HepG2 (cell line): Measurements from ENCODE around the gene SPG7. TPM values are rescaled to one million over a fixed set of nuclear protein-coding genes. Genes with fewer than 3 reads are reported as not detected.
A peak's percentile ranks its signal among the peaks of the same experiment; 100 is the strongest.

Experiments
- BRF2 ChIP-seq: sonication (generic); formaldehyde crosslinking; IDR thresholded peaks from 2 replicates; pipeline ENCODE4 v1.8.1; 2022; ENCODE audit warnings: mild to moderate bottlenecking, missing genetic modification reagents
- CEBPG ChIP-seq: IDR thresholded peaks from 2 replicates; pipeline ENCODE4 v1.6.1; 2016
- FOXK1 ChIP-seq: sonication (generic); formaldehyde crosslinking; IDR thresholded peaks from 2 replicates; pipeline ENCODE4 v1.4.0; 2020; ENCODE audit warnings: low read depth, missing genetic modification reagents, borderline replicate concordance
- KMT2A ChIP-seq: sonication (generic); formaldehyde crosslinking; IDR thresholded peaks from 2 replicates; pipeline ENCODE4 v1.4.0; 2020; ENCODE audit warnings: missing genetic modification reagents
- MBNL3 ChIP-seq: fragments of 250-450 bp; sonication (Bioruptor Pico); conservative IDR thresholded peaks from 2 replicates; pipeline ENCODE4 v1.8.0; 2022; ENCODE audit warnings: mild to moderate bottlenecking, inconsistent platforms
- NFKB2 ChIP-seq: sonication (generic); formaldehyde crosslinking; IDR thresholded peaks from 2 replicates; pipeline ENCODE4 v1.4.0; 2020; ENCODE audit warnings: missing genetic modification reagents, borderline replicate concordance
- PHF20 ChIP-seq: sonication (generic); formaldehyde crosslinking; IDR thresholded peaks from 2 replicates; pipeline ENCODE4 v1.5.0; 2020; ENCODE audit warnings: mild to moderate bottlenecking, missing genetic modification reagents
- POLR2A ChIP-seq, 2 experiments: IDR thresholded peaks; 2 replicates each; pipeline ENCODE4 v1.6.1; 2011; ENCODE audit warnings: low read depth in 2 of 2, low read length in 2 of 2, mild to moderate bottlenecking in 1 of 2, moderate library complexity in 1 of 2; ENCODE audit not compliant: insufficient read depth in 1 of 2
- RBAK ChIP-seq: sonication (generic); formaldehyde crosslinking; IDR thresholded peaks from 2 replicates; pipeline ENCODE4 v1.5.1; 2020; ENCODE audit warnings: mild to moderate bottlenecking, missing genetic modification reagents
- RBM22 ChIP-seq: fragments of 200-400 bp; formaldehyde crosslinking; optimal IDR thresholded peaks from 2 replicates; pipeline ENCODE3; 2017; ENCODE audit warnings: mild to moderate bottlenecking, low read length, moderate library complexity
- RELA ChIP-seq: sonication (generic); formaldehyde crosslinking; IDR thresholded peaks from 2 replicates; pipeline ENCODE4 v1.4.0; 2020; ENCODE audit warnings: missing genetic modification reagents
- SALL1 ChIP-seq: sonication (generic); formaldehyde crosslinking; IDR thresholded peaks from 2 replicates; pipeline ENCODE4 v1.8.0; 2022; ENCODE audit warnings: mild to moderate bottlenecking, missing genetic modification reagents
- SETDB1 ChIP-seq: sonication (generic); formaldehyde crosslinking; IDR thresholded peaks from 2 replicates; pipeline ENCODE4 v1.5.1; 2020; ENCODE audit warnings: missing genetic modification reagents, mild to moderate bottlenecking, borderline replicate concordance
- SKIL ChIP-seq: sonication (generic); formaldehyde crosslinking; IDR thresholded peaks from 2 replicates; pipeline ENCODE4 v1.8.0; 2022; ENCODE audit warnings: missing genetic modification reagents, mild to moderate bottlenecking, moderate library complexity, borderline replicate concordance
- SNRNP70 ChIP-seq: fragments of 200-400 bp; formaldehyde crosslinking; IDR thresholded peaks from 2 replicates; pipeline ENCODE4 v1.6.1; 2017; ENCODE audit warnings: mild to moderate bottlenecking, low read depth, low read length, moderate library complexity
- SP1 ChIP-seq, 2 experiments: fragments of 450-650 bp in 1 of 2; sonication (generic) in 1 of 2; formaldehyde crosslinking in 1 of 2; IDR thresholded peaks; 2 replicates each; pipeline versions ENCODE4 v1.4.0 to v1.6.1; 2016 to 2020; ENCODE audit warnings: missing genetic modification reagents in 1 of 2
- SRY ChIP-seq: sonication (generic); formaldehyde crosslinking; IDR thresholded peaks from 2 replicates; pipeline ENCODE4 v1.8.0; 2022; ENCODE audit warnings: mild to moderate bottlenecking, missing genetic modification reagents
- STAT5B ChIP-seq: sonication (generic); formaldehyde crosslinking; IDR thresholded peaks from 2 replicates; pipeline ENCODE4 v1.4.0; 2020; ENCODE audit warnings: missing genetic modification reagents
- TBX2 ChIP-seq: sonication (generic); formaldehyde crosslinking; IDR thresholded peaks from 2 replicates; pipeline ENCODE4 v1.5.0; 2020; ENCODE audit warnings: missing genetic modification reagents, mild to moderate bottlenecking, borderline replicate concordance
- TCF12 ChIP-seq, 2 experiments: fragments of 450-650 bp in 1 of 2; sonication (generic) in 1 of 2; formaldehyde crosslinking in 1 of 2; IDR thresholded peaks; 2 replicates each; pipeline versions ENCODE4 v1.6.1 to v1.8.0; 2017 to 2022; ENCODE audit warnings: antibody characterized with exemption in 1 of 2, mild to moderate bottlenecking in 1 of 2, missing genetic modification reagents in 1 of 2, moderate library complexity in 1 of 2
- TCF7L2 ChIP-seq: IDR thresholded peaks from 2 replicates; pipeline ENCODE4 v1.6.1; 2011; ENCODE audit warnings: mild to moderate bottlenecking, low read depth, low read length, moderate library complexity
- ZBTB21 ChIP-seq: sonication (generic); formaldehyde crosslinking; IDR thresholded peaks from 2 replicates; pipeline ENCODE4 v1.4.0; 2020; ENCODE audit warnings: missing genetic modification reagents
- ZC3H13 ChIP-seq: sonication (generic); formaldehyde crosslinking; IDR thresholded peaks from 2 replicates; pipeline ENCODE4 v1.8.1; 2023; ENCODE audit warnings: mild to moderate bottlenecking, missing genetic modification reagents, moderate library complexity
- ZNF18 ChIP-seq: sonication (generic); formaldehyde crosslinking; IDR thresholded peaks from 2 replicates; pipeline ENCODE4 v1.8.0; 2022; ENCODE audit warnings: mild to moderate bottlenecking, missing genetic modification reagents; ENCODE audit not compliant: insufficient replicate concordance
- ZNF235 ChIP-seq: sonication (generic); formaldehyde crosslinking; IDR thresholded peaks from 2 replicates; pipeline ENCODE4 v1.8.1; 2023; ENCODE audit warnings: mild to moderate bottlenecking, missing genetic modification reagents, borderline replicate concordance
- ZNF546 ChIP-seq: sonication (generic); formaldehyde crosslinking; conservative IDR thresholded peaks from 2 replicates; pipeline ENCODE4 v1.8.1; 2023; ENCODE audit warnings: mild to moderate bottlenecking, missing genetic modification reagents
- ZNF614 ChIP-seq: IDR thresholded peaks from 2 replicates; pipeline ENCODE4 v1.6.1; 2018; ENCODE audit warnings: missing biosample characterization, missing genetic modification reagents, inconsistent platforms, borderline replicate concordance
- polyA plus RNA-seq, 8 experiments: library from polyadenylated mRNA; depleted of rRNA in 3 of 8; stranded (reverse) in 7 of 8; unstranded in 1 of 8; fragments of >200 nt; fragmentation: Illumina TruSeq in 4 of 8; extraction: Trizol in 4 of 8; gene quantifications; 2 replicates each; pipeline versions ENCODE4 v1.2.1 to v1.2.3, GENCODE V29; 2011 to 2016; ENCODE audit warnings: low read depth in 4 of 8, missing spikeins in 1 of 8, mixed read lengths in 1 of 8; ENCODE audit not compliant: insufficient read depth in 1 of 8
- total RNA-seq, 5 experiments: library from RNA; depleted of rRNA; stranded (reverse); fragments of >200 nt; fragmentation: Illumina TruSeq; extraction: Trizol; gene quantifications; 2 replicates each; pipeline ENCODE4 v1.2.3, GENCODE V29; 2016; ENCODE audit warnings: low read depth in 1 of 5

The SPG7 gene
- total and polyA plus RNA-seq, 2 of the 13 experiments (the other 11 are each of a cell fraction or from before 2014, with no cell fraction given): 66.0 to 136 TPM

GRCh38 chr16:89502081-89502843 lies 5.9 kb upstream of the SPG7 start (continued):
- TF ChIP-seq ZNF546 (CRISPR knock-in tag): 0 out of 2 replicates have a peak, but pooled peaks have one; percentile 37
- no peak for TF ChIP-seq NFKB2 (CRISPR knock-in tag)
- TF ChIP-seq MBNL3 (CRISPR knock-in tag): no peak
- TF ChIP-seq SP1 (IDR thresholded peaks at IDR 0.05): no peak
- no peak for TF ChIP-seq SP1 (CRISPR knock-in tag; IDR thresholded peaks at IDR 0.05)
- no peak for TF ChIP-seq SNRNP70
- no peak for TF ChIP-seq TBX2 (CRISPR knock-in tag)
- TF ChIP-seq KMT2A (CRISPR knock-in tag): no peak; the same call in 1 of the 2 replicates
- no peak for TF ChIP-seq TCF12 (IDR thresholded peaks at IDR 0.05)
- no peak for TF ChIP-seq TCF12 (CRISPR knock-in tag; IDR thresholded peaks at IDR 0.05)
- no peak for TF ChIP-seq ZNF235 (CRISPR knock-in tag)
- no peak for TF ChIP-seq SKIL
- no peak for TF ChIP-seq ZBTB21
- no peak for TF ChIP-seq POLR2A (IDR thresholded peaks at IDR 0.05; ENCODE audit: insufficient read depth in 1 of 2, low read depth in 2 of 2, low read length in 2 of 2)
- 0 out of 2 replicates have a peak, but pooled peaks have one; percentile 39 for TF ChIP-seq RELA (CRISPR knock-in tag)
- no peak for TF ChIP-seq PHF20 (CRISPR knock-in tag)
- no peak for TF ChIP-seq RBM22
- TF ChIP-seq BRF2 (CRISPR knock-in tag): no peak
- TF ChIP-seq CEBPG (CRISPR knock-in tag): no peak
- no peak for TF ChIP-seq FOXK1 (CRISPR knock-in tag)
- TF ChIP-seq SALL1 (CRISPR knock-in tag): 0 out of 2 replicates have a peak, but pooled peaks have one; percentile 22
- TF ChIP-seq SETDB1 (CRISPR knock-in tag): no peak
- TF ChIP-seq STAT5B (CRISPR knock-in tag): no peak
- no peak for TF ChIP-seq SRY (CRISPR knock-in tag)
- TF ChIP-seq RBAK: no peak
- TF ChIP-seq ZC3H13 (CRISPR knock-in tag): no peak
- no peak for TF ChIP-seq TCF7L2
- no peak for TF ChIP-seq ZNF614 (CRISPR knock-in tag)
- TF ChIP-seq ZNF18 (CRISPR knock-in tag): no peak
